Mucosa of gallbladder (tissue), 1 donor: ENCODE results near the gene TMEM131. TPM values are rescaled to one million over a fixed set of nuclear protein-coding genes. Genes with fewer than 3 reads are reported as not detected.
"Not testable (repeated sequence)": the region's sequence is repeated elsewhere in the genome, so short reads cannot be mapped to it uniquely, and the experiment has no call there.

Source experiments
- DNase-seq: peaks from one replicate; pipeline ENCODE4 v3.0.0-alpha.2; 2020; ENCODE audit warnings: low spot score
- total RNA-seq: library from RNA; stranded (reverse); gene quantifications from one replicate; pipeline ENCODE4 v1.2.1, GENCODE V29; 2021
- donor health status: DM: no; HTN: no; CAD: no.

Gene TMEM131
- total RNA-seq, 1 donor from 2014 or later: 52.8 TPM

DNA sequence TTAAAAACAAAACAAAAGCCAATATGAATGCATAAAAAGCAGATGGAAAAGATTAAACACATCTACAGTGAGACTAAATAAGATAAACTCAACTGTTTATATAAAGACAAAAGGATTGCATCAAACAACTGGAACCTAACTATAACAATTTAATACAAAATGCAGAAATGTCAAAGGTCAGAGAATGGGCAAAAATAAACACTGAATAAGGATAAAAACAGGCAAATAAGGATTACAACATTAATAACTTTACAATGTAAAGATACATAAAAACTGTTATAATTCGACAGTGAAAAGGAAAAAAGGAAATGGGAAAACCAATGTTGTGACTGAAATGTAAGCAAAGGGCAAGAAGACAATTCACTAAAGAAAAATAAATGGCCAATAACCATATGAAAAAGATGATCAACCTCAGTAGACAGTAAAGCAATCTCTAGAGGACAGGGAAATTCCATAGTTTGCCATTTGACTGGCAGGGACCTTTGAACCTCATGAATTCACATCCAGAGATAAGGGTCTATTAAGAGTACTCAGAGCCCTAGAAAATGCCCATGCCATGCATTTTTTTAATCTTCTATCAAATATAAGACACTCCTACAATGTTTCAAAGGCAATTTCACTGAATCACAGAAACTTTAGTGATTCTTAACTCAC, 83.7 kb downstream of the TMEM131 start:
- no peak for DNase-seq

- no peak for DNase-seq
Measured at GRCh38 chr2:97911206-97911921, 84.4 kb downstream of the TMEM131 start.

DNA sequence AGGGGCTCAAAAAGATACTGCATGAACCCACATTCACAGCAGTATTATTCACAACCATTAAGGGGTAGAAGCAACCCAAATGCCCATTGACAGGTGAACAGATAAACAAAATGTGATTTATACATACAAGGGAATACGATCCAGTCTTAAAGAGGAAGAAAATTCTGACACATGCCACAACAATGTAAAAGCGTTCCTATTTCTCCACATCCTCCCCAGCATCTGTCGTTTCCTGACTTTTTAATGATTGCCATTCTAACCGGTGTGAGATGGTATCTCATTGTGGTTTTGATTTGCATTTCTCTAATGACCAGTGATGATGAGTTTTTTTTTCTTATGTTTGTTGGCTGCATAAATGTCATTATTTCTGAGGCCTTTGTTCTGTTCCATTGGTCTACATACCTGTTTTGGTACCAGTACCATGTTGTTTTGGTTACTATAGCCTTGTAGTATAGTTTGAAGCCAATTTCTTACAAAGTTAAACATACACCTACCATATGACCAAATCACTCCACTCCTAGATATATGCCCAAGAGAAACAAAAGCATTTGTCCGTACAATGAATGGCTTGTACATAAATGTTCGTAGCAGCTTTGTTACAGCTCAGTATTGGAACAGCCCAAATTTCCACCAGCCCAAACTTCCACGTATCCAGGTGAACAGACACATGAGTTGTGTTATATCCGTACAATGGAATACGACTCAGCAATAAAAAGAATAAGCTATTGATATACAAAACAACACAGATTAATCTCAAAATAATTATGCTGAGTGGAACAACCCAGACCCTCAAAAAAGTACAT, 85.1 kb downstream of the TMEM131 start:
- no peak for DNase-seq

DNA sequence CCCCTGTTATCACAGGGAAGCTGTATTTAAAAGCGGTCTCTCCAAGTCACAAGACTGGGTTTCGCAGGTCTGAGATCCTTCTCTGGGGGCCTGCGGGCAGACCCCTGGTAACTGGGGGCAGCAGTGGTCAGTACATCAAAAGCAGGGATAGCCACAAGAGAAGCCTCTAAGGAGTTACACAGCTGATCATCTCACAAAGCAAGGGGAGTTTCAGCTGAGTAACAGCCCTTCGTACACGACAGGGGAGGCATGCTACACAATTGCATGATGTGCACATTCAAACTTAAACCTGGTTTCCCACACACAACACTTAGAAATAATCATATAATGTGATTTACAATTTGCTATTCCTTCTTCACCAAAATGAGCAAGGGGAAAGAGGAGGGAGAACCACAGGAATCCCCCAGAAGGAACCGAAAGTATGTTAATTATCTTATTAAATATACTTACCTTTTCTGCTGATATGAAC, 87.5 kb downstream of the TMEM131 start:
- no peak for DNase-seq

DNA sequence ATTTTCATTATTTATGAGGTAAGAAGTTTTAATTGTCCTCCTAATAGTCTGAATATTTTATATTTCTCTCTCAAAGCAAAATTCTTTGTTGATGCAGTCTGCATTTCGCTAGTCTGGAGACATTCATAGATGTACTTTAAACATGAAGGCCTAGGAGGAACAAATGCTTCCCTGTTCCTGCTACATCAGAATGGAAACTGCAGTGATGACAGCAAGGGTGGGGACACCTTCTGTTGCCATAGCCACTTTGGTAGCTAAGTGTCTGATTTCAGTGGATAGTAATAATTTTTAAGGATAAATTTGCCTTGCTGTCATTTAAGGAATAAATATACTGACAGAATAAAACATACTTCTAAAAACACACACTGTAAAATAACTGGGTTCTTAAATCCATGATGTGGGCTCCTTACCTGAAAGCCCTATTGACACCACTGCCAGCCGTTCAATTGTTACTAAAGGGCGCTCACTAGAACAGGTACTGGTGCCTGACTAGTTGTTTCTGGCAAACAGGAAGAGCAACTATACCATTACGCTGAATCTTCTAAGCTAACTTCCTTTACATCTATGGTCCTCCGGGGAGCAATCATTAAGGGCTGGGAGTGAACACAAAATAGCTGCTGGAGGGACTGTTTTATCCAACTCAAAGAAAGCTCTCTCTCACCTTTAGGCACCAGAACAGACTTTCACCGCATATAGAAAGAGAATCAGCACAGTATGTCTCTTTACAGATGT, 88.2 kb downstream of the TMEM131 start:
- DNase-seq: no peak

DNA sequence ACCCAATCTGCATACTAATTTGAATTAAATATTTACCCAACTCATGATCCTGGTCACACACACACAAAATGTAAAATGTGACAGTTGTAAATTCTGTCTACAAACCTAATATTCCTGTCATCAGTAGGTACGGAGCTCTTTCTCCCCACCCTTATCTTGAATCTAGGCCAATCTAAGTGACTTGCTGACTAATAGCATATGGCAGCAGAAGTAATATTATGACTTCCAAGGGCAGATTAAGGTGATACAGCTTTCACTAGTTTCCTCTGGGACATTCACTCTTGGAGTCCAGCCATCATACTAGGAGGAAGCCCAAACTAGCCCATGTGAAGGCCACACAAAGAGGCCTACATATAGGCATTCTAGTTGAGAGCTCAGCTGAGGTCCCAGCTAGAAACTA, 89.4 kb downstream of the TMEM131 start:
- DNase-seq: no peak

- DNase-seq: no peak
Measured at GRCh38 chr2:97905294-97905693, 90.5 kb downstream of the TMEM131 start.

DNA sequence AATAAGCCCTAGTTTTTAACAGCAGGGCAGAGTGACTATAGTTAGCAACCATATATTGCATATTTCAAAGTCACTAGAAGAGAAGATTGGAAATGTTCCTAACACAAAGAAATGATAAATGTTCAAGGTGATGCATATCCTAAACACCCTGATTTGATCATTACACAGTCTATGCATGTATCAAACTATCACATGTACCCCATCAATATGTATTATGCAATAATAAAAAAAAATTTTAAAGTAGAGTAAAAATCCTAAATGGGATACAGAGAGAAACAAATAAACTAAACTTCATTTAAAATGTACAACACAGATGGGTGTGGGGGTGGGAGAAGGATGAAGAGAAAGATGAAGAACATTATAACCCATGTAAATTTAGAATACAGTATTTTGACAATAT, 93.9 kb downstream of the TMEM131 start:
- no peak for DNase-seq

GRCh38 chr2:97900806-97901205, 94.9 kb downstream of the TMEM131 start:
- DNase-seq: no peak

- not testable (repeated sequence) for DNase-seq
Measured at GRCh38 chr2:97893042-97893441, 102.7 kb downstream of the TMEM131 start.

DNA sequence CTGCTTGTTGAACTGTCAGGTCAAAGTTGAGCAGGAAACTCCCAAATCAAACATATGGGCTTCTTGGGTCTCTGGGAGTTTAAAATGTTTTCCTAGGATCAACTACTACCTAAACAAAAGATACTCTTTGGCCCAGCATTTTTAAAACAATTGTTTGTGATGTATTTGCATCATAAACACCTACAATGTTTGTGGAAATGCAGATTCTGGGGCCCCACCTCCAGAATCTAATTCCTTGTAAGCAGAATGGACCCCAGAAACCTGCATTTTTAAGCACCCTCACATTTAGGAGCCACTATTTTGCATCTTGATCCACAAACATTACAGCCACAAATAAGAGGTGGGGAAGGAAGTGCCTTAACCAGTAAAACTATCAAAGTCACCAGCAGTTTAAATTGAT, 104.1 kb downstream of the TMEM131 start:
- DNase-seq: no peak

DNA sequence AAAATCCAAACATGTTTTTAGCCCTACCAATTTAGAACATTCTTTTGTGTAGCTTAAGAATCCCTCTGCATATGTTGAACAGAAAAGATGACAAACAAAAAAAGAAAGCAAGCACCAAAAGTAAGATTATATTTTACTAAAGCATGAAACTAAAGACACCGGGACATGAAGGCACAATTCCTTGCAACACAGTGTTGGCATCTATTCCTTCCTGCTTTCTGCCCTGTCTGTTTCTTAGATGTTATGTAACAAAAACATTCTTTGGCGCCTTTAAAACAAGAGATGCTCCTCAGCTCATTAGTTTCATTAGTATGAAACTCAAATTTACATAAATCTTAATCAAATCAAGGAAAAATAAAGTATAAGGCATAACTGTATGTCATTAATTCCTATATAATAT, 106.6 kb downstream of the TMEM131 start:
- DNase-seq: no peak

DNA sequence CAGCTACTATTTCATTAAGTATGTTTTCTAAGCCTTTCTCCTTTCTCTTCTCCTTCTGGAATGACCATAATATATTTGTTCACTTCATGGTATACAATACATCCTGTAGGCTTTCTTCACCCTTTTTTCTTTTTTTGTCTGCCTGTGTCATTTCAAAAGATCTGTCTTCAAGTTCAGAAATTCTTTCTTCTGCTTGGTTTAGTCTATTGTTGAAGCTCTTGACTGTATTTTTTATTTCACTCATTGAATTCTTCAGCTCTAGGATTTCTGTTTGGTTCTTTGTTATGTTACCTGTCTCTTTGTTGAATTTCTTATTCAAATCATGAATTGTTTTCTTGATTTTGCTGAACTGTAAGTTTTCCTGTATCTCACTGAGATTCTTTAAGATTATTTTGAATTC, 109.9 kb downstream of the TMEM131 start:
- no peak for DNase-seq

DNA sequence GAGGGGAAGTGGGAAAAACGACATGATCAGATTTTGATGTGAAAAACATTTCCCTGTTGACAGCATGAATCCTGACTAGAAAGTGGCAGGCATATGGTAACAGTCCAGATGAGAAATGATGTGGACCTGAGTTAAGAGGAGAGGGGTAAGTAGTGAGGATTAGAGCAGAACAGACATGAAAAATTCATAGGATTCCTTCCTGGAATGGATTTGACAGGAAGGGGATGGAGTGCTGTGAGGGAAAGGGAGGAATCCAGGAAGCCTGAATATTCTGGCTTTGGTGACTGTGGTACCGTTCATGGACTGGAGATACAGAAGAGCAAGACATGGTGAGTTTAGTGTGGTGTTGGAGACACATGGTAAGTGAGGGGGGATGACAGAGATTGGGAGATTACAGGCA, 115.4 kb downstream of the TMEM131 start:
- DNase-seq: no peak

DNA sequence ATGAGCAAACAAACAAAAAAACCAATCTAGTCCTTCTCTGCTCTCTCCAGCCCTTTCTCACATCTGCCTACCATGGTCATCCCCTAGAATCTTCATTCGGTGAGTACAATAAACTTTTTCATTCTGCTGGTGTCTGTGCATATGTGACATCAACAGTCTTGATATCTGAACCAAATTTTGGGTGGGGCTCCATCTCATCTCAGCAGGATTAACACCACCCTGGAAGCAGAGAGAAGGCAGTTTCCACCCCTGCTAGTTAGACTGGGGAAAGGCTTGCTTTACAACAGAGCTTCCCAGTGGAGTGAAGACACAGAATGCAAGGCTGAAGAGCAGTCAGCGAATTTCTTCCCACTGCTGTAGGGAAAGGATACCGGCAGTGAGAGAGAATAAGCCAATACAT, 116.9 kb downstream of the TMEM131 start:
- no peak for DNase-seq

DNA sequence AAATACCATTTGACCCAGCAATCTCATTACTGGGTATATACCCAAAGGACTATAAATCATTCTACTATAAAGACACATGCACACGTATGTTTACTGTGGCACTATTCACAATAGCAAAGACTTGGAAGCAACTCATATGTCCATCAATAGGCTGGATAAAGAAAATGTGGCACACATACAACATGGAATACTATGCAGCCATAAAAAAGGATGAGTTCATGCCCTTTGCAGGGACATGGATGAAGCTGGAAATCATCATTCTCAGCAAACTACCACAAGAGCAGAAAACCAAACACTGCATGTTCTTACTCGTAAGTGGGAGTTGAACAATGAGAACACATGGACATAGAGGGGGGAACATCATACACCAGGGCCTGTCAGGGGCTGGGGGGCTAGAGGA, 117.4 kb downstream of the TMEM131 start:
- DNase-seq: not testable (repeated sequence)

DNA sequence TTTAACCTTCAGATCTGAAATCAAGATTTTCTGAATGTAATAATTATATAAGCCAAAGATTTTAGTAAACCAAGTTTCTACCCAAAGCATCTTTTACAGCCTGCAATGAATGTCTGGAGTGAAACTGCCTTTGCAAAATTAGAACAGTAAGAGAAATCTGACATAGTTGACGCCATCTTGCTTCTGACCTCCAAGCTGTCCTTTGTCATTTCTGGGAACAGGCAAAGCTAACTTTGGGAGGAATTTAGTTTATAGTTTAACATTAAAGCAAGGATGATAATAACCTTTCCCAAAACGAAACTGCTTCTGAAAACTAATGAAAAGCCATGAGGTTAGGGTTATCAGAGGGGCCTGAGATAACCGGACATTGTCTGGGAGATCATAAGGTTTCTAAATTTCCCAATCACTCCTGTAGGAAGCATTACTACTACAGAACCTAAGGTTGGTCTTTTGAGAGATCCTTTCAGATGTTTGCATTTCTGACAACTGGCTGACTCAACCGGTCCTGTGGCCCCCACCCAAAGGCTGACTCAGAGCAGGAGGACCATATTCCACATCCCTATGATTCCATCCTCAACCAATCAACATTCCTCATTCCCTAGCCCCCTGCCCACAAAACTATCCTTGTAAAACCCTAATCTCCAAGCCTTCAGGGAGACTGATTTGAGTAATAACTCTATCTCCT, 124.5 kb downstream of the TMEM131 start:
- DNase-seq: no peak

DNA sequence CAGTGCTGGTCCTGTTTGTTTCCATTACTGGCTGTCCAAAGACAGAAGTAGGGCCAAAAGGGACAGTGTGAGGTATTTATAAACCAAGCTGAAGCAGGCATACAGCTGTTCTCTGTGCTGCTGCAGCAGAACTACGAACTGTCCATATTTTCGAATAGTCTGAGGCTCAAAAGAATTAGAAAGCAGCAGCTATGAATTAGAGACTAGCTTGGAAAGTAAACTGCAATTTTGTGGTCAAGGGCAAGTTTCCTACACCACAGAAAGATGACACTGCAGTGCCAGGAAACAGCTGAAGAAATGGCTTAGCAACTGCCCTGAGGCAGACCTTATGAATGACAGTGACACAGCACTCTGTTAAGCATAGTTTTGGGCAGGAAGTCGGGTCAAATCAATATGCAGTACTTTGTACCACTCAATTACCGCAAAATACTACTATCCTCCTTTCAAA, 125.3 kb downstream of the TMEM131 start:
- DNase-seq: peak; percentile 38

GRCh38 chr2:97869722-97870346, 125.9 kb downstream of the TMEM131 start:
- DNase-seq: no peak

GRCh38 chr2:97868986-97869721, 126.6 kb downstream of the TMEM131 start:
- DNase-seq: peak; percentile 24
